GM19238 (cell line): ENCODE data around the gene PPIL3.

Experiments
- DNase-seq: peaks from one replicate; pipeline ENCODE4 v3.0.0; 2011; ENCODE audit warnings: low spot score; ENCODE audit not compliant: insufficient read length

Gene PPIL3

DNA sequence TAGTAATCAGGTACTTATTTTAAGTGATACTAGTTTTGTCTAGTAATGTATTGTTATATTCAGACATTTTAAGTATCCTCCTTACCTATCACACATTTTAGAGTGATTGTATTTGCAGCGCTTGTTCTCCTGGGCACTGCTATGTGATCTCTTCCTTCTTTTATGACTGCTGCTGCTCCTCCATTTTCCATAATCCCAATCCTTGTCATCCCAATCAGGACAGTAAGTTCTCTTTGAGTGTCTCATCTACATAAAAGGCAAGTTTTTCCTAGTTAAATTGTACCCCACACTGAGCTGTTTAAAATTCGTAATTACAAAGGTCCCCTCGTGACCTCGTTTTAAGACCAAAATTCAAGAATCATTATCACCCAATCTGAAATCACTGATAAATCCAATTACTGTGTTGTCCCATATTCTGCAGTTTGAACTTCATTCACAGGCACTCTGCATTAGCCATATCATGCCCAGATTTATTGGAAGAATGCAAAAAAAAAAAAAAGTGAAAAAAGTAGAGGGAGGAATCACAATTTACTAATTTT lies 27.2 kb downstream of the PPIL3 start:
- no peak for DNase-seq

DNA sequence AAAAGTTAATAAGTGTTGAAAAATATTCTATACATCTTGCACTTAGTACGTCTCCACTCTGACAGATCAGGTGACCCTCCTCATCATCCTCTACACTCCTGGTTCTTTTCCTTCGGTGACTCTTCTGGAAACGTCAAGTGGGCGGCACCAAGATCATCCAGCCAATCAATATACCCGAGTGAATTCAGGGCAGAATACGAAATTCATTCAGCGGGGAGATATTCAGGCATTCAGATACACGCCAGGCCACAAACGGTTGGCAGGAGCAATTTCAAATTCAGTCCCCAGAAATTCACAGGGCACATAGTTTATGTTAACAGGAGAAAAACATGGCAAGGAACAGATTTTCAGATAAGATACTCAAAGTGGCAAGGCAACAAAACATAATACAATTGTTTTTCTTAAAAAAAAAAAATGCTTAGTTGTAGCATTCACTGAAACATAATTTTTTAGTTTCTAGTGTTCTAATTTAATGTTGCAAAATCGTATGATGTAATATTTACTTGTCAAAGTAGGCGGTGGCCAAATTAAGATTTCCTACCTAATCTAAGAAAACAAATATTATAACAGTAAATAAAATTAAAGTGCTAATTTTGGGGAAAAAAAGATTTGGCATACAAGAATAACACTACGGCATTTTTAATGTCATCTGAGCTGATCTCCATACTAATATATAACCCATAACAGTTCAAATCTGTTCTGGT lies 28.6 kb downstream of the PPIL3 start:
- no peak for DNase-seq

DNA sequence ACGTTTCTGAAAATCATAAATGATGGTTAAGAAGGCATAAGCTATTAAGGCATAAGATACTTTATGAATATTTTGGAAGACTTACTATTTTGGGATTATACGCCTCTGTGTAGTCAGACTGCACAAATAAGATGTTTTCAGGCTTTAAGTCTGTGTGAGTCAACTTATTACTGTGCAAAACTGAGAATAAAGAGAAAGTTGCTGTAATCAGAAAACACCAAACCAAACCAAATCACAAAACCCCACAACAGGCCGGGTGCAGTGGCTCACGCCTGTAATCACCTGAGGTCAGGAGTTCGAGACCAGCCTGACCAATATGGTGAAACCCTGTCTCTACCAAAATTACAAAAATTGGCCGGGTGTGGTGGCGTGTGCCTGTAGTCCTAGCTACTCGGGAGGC lies 32.1 kb downstream of the PPIL3 start:
- DNase-seq: no peak

DNA sequence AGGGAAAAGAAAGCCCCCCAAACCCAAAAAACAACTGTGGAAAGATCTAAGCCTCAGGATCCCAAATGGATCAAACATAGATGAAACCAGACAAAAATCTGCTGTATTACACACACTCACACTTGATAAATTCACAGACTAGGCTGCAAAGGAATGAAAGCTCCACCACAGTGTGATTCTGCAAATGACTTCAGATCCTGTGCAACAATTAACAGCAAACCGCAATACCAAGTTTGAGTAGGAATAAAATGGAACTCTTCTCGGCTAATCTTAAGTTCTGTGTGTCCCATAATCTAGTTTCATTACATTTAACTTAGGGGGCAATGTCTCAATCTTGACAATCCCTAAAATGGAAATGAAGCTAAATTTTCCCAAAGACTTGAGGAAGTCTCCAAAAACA lies 36.3 kb downstream of the PPIL3 start:
- no peak for DNase-seq

DNA sequence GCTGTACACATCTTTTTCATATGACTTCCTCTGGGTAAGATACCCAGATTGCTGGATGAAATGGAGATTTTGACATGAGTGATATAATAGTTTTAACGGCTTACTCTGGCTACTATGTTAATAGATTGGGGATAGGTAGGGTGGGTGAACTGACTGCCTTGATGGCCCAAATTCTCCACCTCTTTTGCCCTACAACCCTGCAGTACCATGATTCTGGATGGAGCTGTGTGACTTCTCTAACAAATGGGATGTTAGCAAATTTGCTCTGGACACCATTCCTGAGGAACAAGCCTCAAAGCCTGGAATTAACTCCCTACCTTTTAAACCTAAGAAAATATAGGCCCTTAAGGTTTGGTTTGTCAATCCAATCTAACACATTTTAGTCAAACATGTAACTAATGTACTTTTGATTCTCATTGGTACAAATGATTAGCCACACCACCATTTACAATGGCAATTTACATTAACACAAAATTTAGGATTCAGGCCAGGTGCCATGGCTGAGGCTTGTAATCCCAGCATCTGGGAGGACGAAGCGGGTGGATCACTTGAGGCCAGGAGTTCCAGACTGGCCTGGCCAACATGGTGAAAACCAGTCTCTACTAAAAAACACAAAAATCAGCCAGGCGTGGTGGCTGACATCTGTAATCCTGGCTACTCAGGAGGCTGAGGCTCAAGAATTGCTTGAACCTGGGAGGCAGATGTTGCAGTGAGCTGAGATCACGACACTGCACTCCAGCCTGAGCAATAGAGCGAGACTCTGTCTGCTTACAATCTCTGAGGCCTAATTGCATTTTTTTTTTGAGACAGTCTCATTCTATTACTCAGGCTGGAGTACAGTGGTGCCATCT lies 37.3 kb downstream of the PPIL3 start:
- DNase-seq: no peak

GRCh38 chr2:200850512-200851256 lies 38.2 kb downstream of the PPIL3 start:
- DNase-seq: no peak

GRCh38 chr2:200847939-200848338 lies 40.9 kb downstream of the PPIL3 start:
- no peak for DNase-seq

GRCh38 chr2:200847269-200847668 lies 41.6 kb downstream of the PPIL3 start:
- no peak for DNase-seq

GRCh38 chr2:200845669-200846325 lies 43.1 kb downstream of the PPIL3 start:
- DNase-seq: no peak

GRCh38 chr2:200845194-200845593 lies 43.7 kb downstream of the PPIL3 start:
- DNase-seq: no peak

GRCh38 chr2:200843993-200844948 lies 44.6 kb downstream of the PPIL3 start:
- no peak for DNase-seq

DNA sequence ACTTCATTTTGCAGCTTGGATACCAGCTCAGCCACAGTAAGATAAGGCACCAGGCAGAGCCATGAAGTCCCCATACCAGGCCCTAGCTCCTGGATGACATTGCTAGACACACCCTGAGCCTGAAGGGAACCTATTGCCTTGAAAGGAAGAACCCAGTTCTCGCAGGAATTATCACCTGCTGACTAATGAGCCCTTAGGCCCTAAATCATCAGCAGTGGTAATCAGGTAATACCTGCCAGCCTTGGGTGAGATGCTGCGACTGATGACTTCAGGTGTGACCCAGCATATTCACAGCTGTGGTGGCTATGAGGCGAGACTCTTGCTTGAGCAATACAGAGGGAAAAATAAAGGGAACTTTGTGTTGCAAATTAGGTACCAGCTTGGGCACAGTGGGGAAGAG lies 49.4 kb downstream of the PPIL3 start:
- DNase-seq: no peak

GRCh38 chr2:200834701-200835100 lies 54.2 kb downstream of the PPIL3 start:
- DNase-seq: no peak

DNA sequence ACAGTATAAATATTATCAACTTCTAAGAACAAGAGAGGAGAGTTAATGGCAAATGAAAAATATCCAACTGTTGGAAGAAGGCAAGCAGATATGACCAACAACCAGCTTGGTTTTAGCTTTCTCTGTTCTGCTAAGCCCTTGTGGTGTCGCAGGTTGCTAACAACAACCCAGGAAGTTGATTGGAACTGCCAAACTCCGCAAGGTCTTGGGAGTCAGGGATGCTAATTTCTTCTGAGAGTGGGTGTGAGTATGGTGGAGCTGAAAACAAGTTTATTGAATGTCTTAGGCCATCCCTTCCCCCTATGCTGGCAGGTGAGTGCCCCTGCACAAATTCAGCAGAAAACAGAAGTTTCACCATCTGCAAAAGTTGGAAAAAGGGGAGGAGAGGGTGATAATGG lies 59.6 kb downstream of the PPIL3 start:
- DNase-seq: no peak

GRCh38 chr2:200828572-200829257 lies 60.2 kb downstream of the PPIL3 start:
- no peak for DNase-seq

GRCh38 chr2:200828104-200828503 lies 60.8 kb downstream of the PPIL3 start:
- no peak for DNase-seq

GRCh38 chr2:200821686-200822245 lies 67.1 kb downstream of the PPIL3 start:
- no peak for DNase-seq
